Measurements from ENCODE around the gene VWA7.
A peak's percentile ranks its signal among the peaks of the same experiment; 100 is the strongest.

Gene VWA7

DNA sequence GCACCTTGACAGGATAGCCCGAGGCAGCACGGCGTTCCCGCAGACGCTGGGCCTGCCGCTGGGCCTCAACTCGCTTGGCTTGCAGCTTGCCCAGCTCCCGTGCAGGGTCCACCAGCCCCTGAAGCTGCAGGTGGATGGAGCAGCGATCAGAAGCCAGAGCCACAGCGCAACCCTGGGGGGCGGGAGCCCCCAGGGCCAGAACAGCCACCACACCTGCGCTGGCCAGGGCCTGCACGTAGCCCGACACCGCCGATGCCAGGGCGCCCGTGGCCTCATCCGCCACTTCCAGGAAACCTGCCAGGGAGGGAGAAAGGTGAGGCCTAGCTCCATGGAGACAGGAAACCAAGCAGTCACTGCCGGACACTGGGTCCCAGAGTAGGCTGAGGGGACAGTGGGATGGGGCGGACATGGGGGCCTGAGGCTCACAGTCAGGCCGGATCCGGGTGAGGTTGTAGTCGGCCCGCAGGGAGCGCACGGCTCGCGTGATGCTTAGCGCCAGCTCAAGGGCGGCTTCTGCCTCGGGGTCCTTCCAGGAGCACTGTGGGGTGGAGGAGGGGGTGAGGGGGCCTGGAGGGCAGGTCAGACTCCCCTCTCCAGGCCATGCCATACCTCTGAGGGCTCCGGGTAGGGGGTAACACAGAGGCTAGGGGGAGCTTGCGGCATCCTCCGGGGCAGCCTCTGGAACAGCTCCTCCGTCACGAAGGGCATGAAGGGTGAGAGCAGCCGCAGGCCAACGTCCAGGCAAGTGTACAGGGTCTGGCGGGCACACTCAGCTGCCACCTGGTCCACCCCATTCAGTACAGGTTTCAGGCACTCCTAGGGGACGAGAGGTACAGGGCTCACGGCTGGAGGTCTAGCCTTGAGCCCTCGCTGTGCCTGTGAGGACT, 2.1 kb upstream of the VWA7 start:
- no peak for DNase-seq (ENCODE audit: low read depth in 2 of 2)

DNA sequence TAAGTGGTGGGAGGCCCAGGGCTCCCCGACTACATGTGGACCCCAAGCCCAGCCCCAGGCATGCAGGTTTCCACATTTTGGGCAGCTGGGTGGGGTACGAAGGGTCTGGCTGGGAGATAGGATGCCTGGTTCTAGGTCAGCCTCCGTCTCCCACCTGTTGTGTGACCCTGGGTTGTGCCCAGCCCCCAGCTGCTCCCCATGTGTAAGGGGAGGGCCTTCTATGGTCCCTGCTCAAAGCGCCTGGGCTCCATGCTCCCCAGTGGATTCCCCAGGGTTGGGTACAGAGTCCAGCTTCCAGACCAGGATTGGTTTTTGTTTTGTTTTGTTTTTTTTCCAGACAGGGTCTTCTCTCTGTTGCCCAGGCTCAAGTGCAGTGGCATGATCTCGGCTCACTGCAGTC, 1.1 kb upstream of the VWA7 start:
- no peak for DNase-seq (ENCODE audit: low read depth in 2 of 2)

DNA sequence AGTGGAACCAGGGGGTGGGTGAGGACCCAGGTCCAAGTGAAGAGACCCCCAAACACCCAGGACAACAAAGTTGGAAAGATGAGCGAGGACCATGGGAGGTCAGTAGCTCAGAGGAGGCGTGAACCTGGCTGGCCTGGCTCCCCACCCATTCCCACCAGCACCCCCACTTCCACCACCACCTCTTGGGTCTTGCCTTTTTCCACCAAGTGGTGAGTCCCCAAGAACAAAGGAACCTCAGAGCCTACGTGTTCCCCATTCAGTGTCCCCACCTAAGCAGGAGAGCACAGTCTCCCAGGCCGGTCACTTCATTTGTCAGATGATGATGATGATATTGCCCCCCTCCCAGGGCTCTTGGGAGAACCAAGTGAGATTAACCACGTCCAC, 531 bp upstream of the VWA7 start:
- DNase-seq (ENCODE audit: low read depth in 2 of 2), result no peak

- DNase-seq (ENCODE audit: low read depth in 2 of 2), result no peak
Measured at GRCh38 chr6:31776485-31776988, 591 bp downstream of the VWA7 start.

GRCh38 chr6:31775633-31776484, 1.3 kb downstream of the VWA7 start:
- no peak for DNase-seq (ENCODE audit: low read depth in 2 of 2)

DNA sequence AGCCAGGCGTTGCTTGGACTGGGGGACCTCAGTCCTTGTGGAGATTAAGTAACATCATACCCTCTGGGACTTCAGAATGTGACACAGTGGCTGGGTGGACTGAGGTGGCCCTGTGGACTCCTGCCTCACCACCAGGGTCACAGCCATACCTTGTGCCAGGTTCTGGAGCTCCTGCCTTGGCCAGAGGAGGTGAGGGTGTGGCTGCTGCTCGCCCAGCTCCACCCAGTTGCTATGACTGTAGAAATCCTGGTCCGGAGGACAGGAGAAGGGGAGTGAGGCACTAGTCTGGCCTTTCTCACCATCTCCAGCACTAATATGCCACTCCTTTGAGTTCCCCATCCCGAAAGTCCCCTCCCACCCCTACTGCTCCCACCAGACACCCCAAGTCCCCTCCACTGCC, 1.9 kb downstream of the VWA7 start:
- no peak for DNase-seq (ENCODE audit: low read depth in 2 of 2)

DNA sequence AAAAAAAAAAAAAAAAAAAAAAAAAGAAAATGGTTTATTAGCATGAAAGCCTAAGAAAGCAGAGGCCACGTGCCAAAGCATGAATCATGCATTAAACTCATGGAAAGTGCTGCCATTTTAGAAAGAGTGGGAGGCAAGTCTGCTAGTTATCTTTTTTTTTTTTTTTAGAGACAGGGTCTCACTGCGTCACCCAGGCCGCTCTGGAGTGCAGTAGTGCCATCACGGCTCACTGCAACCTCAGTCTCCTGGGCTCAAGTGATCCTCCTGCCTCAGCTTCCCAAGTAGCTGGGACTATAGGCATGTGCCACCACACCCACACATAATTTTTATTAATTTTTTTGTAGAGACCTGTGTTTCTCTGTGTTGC, 5.2 kb downstream of the VWA7 start:
- DNase-seq (ENCODE audit: low read depth in 2 of 2), result no peak

- no peak for DNase-seq (ENCODE audit: low read depth in 2 of 2)
Measured at GRCh38 chr6:31770860-31771259, 6.3 kb downstream of the VWA7 start.

DNA sequence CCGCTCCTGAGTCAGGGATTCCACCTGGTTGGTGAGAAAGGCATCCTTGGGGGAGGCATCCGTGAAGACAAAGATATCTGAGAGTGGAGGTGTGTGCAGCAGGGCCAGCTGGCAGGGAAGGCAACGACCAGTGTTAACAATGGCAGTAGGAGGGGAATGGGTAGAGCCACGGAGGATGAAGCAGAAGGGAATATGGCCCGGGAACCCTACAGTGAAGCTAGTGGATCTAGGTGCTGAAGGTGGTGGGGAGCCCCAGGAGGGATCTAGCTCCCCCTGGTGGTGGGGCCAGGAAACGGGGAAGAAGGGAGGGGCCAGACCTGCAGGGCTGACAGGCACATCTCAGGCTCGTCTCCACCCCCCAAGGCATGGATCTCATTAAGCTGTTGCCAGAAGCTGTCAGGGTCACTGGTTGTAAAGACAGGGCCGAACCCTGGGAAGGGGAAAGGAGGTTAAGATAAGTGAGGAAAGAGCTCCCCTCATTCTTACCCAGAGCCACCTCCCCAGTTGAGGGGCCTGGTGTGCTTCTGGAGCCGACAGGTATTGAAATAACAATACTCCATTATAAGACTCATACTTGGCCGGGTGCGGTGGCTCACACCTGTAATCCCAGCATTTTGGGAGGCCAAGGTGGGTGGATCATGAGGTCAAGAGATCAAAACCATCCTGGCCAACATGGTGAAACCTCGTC, 7.3 kb downstream of the VWA7 start:
- DNase-seq (ENCODE audit: low read depth in 2 of 2), result peak; percentile 52 to 64

GRCh38 chr6:31768363-31769257, 8.5 kb downstream of the VWA7 start:
- DNase-seq (ENCODE audit: low read depth in 2 of 2), result no peak

DNA sequence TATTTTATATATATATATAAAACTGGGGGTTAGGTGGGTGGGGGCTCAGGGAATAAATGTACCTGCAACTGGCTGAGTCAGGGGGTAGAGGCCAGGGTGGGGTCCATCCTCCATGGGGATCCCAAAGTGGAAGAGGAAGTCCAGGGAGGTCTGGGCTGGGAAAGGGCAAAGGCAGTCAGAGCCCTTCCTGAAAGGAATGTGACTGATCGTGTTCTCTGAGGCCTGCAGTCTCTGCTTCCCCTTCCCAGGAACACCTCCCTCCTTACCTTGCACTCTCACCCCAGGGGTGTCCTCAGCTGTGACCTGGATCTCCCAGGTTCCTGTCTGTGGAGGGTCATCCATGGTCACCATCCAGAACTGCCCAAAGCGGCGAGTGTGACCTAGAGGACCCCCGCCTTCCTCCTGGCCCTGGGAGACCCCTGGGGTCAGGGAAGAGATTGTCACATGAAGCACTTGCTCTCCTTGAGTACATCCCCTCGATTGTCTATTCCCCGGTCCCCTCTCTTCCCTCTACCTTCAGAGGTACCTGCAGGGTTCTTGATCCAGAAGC, 10.0 kb downstream of the VWA7 start:
- DNase-seq (ENCODE audit: low read depth in 2 of 2), result no peak

- no peak for DNase-seq (ENCODE audit: low read depth in 2 of 2)
Measured at GRCh38 chr6:31765910-31766794, 11.0 kb downstream of the VWA7 start.

GRCh38 chr6:31765559-31765909, 11.6 kb downstream of the VWA7 start:
- no peak for DNase-seq (ENCODE audit: low read depth in 2 of 2)

- DNase-seq (ENCODE audit: low read depth in 2 of 2), result no peak
Measured at GRCh38 chr6:31764198-31764597, 12.9 kb downstream of the VWA7 start.

- DNase-seq (ENCODE audit: low read depth in 2 of 2), result no peak
Measured at GRCh38 chr6:31763619-31763940, 13.5 kb downstream of the VWA7 start.

GRCh38 chr6:31762878-31763618, 14.1 kb downstream of the VWA7 start:
- DNase-seq (ENCODE audit: low read depth in 2 of 2), result no peak

- DNase-seq (ENCODE audit: low read depth in 2 of 2), result no peak
Measured at GRCh38 chr6:31762356-31762755, 14.8 kb downstream of the VWA7 start, which contains the start of gene SAPCD1. Gene SAPCD1, plus strand, starts transcription at chr6:31762656. Its CDS starts 399 bp downstream, at chr6:31763055.

GRCh38 chr6:31761343-31761742, 15.8 kb downstream of the VWA7 start:
- no peak for DNase-seq (ENCODE audit: low read depth in 2 of 2)

- no peak for DNase-seq (ENCODE audit: low read depth in 2 of 2)
Measured at GRCh38 chr6:31760790-31761189, 16.3 kb downstream of the VWA7 start.
